ENCODE results near the gene ARHGEF28.

Gene ARHGEF28

DNA sequence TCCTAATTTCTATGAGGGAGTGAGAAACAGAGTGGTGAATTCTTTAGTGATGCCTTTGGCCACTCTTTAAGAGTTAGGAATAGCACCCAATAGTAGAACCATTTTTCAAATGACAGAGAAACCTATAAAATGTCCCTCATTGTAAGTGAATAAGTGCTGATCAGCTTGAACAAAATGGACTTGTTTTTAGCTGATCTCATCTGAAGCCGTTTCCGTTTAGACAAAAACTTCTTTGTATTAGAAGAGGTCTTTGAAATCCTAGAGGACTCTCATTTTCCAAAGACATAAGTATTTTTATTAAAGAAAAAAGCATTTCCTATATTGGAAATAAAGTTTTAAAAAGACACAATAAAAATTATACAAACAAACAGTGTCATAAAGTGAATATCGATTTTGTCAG, 273.9 kb downstream of the ARHGEF28 start:
- ATAC-seq: no peak
- TF ChIP-seq BACH2 (CRISPR knock-in tag; IDR thresholded peaks at IDR 0.05; ENCODE audit: borderline replicate concordance) (no peak), PATZ1 (CRISPR knock-in tag; IDR thresholded peaks at IDR 0.05; ENCODE audit: borderline replicate concordance) (no peak), ISL1 (CRISPR knock-in tag; IDR thresholded peaks at IDR 0.05) (no peak), TOX (CRISPR knock-in tag; IDR thresholded peaks at IDR 0.05; ENCODE audit: borderline replicate concordance) (no peak), PPARA (CRISPR knock-in tag; IDR thresholded peaks at IDR 0.05; ENCODE audit: borderline replicate concordance) (no peak), ZNF70 (CRISPR knock-in tag; IDR thresholded peaks at IDR 0.05) (no peak), ZFP3 (CRISPR knock-in tag; IDR thresholded peaks at IDR 0.05) (no peak), TSHZ2 (CRISPR knock-in tag; IDR thresholded peaks at IDR 0.05) (no peak), SNAI2 (CRISPR knock-in tag; IDR thresholded peaks at IDR 0.05) (no peak), ESRRG (CRISPR knock-in tag; IDR thresholded peaks at IDR 0.05) (no peak)
- TF ChIP-seq, protein P1, sequence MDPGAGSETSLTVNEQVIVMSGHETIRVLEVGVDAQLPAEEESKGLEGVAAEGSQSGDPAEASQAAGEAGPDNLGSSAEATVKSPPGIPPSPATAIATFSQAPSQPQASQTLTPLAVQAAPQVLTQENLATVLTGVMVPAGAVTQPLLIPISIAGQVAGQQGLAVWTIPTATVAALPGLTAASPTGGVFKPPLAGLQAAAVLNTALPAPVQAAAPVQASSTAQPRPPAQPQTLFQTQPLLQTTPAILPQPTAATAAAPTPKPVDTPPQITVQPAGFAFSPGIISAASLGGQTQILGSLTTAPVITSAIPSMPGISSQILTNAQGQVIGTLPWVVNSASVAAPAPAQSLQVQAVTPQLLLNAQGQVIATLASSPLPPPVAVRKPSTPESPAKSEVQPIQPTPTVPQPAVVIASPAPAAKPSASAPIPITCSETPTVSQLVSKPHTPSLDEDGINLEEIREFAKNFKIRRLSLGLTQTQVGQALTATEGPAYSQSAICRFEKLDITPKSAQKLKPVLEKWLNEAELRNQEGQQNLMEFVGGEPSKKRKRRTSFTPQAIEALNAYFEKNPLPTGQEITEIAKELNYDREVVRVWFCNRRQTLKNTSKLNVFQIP (CRISPR knock-in tag; IDR thresholded peaks at IDR 0.05; ENCODE audit: borderline replicate concordance, low read depth): no peak

- TF ChIP-seq ZFP3 (CRISPR knock-in tag; IDR thresholded peaks at IDR 0.05): no peak
- TF ChIP-seq OSR1 (CRISPR knock-in tag; IDR thresholded peaks at IDR 0.05): no peak
- no peak for TF ChIP-seq ESRRG (CRISPR knock-in tag; IDR thresholded peaks at IDR 0.05)
- no peak for TF ChIP-seq RARB (CRISPR knock-in tag; IDR thresholded peaks at IDR 0.05)
- TF ChIP-seq ZNF565 (CRISPR knock-in tag; conservative IDR thresholded peaks at IDR 0.05; ENCODE audit: low read depth): no peak
- TF ChIP-seq, protein P2, sequence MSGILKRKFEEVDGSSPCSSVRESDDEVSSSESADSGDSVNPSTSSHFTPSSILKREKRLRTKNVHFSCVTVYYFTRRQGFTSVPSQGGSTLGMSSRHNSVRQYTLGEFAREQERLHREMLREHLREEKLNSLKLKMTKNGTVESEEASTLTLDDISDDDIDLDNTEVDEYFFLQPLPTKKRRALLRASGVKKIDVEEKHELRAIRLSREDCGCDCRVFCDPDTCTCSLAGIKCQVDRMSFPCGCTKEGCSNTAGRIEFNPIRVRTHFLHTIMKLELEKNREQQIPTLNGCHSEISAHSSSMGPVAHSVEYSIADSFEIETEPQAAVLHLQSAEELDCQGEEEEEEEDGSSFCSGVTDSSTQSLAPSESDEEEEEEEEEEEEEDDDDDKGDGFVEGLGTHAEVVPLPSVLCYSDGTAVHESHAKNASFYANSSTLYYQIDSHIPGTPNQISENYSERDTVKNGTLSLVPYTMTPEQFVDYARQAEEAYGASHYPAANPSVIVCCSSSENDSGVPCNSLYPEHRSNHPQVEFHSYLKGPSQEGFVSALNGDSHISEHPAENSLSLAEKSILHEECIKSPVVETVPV (CRISPR knock-in tag; IDR thresholded peaks at IDR 0.05): no peak
- TF ChIP-seq PATZ1 (CRISPR knock-in tag; IDR thresholded peaks at IDR 0.05; ENCODE audit: borderline replicate concordance): no peak
- no peak for ATAC-seq
Measured at GRCh38 chr5:73900566-73900965, 274.6 kb downstream of the ARHGEF28 start.

DNA sequence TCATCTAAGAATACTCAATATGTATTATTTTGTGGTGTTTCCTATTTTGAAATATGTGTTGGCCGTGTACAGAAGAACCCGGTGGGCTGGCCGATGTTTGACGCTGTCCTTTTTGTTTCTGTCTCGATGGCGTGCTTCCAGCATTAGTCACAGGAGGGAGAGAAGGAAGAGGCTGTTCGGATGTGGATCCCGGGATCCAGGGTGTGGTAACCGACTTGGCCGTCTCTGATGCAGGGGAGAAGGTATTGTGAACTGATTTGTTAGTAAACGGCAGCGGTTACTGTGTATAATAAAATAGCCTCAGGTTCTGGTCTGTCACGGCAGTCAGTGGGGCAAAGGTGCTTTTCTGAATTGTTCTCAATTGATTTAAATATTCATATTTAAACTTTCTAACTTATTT, 275.0 kb downstream of the ARHGEF28 start:
- ATAC-seq: no peak
- TF ChIP-seq CSDC2 (CRISPR knock-in tag; IDR thresholded peaks at IDR 0.05) (no peak), PPARA (CRISPR knock-in tag; IDR thresholded peaks at IDR 0.05; ENCODE audit: borderline replicate concordance) (no peak), TOX (CRISPR knock-in tag; IDR thresholded peaks at IDR 0.05; ENCODE audit: borderline replicate concordance) (no peak), RARB (CRISPR knock-in tag; IDR thresholded peaks at IDR 0.05) (no peak), ZNF70 (CRISPR knock-in tag; IDR thresholded peaks at IDR 0.05) (no peak), ZFP3 (CRISPR knock-in tag; IDR thresholded peaks at IDR 0.05) (no peak), ZC3H10 (CRISPR knock-in tag; IDR thresholded peaks at IDR 0.05) (no peak), GLIS3 (CRISPR knock-in tag; IDR thresholded peaks at IDR 0.05) (no peak), TSHZ2 (CRISPR knock-in tag; IDR thresholded peaks at IDR 0.05) (no peak), SNAI2 (CRISPR knock-in tag; IDR thresholded peaks at IDR 0.05) (no peak), ISL1 (CRISPR knock-in tag; IDR thresholded peaks at IDR 0.05) (no peak), ZNF565 (CRISPR knock-in tag; conservative IDR thresholded peaks at IDR 0.05; ENCODE audit: low read depth) (no peak), TCF4 (CRISPR knock-in tag; IDR thresholded peaks at IDR 0.05; ENCODE audit: borderline replicate concordance) (no peak), ZFP30 (CRISPR knock-in tag; IDR thresholded peaks at IDR 0.05) (no peak)
- TF ChIP-seq, protein P1 (CRISPR knock-in tag; IDR thresholded peaks at IDR 0.05; ENCODE audit: borderline replicate concordance, low read depth): no peak
- TF ChIP-seq, protein P3, sequence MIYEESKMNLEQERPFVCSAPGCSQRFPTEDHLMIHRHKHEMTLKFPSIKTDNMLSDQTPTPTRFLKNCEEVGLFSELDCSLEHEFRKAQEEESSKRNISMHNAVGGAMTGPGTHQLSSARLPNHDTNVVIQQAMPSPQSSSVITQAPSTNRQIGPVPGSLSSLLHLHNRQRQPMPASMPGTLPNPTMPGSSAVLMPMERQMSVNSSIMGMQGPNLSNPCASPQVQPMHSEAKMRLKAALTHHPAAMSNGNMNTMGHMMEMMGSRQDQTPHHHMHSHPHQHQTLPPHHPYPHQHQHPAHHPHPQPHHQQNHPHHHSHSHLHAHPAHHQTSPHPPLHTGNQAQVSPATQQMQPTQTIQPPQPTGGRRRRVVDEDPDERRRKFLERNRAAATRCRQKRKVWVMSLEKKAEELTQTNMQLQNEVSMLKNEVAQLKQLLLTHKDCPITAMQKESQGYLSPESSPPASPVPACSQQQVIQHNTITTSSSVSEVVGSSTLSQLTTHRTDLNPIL (CRISPR knock-in tag; IDR thresholded peaks at IDR 0.05; ENCODE audit: low read depth): no peak
